Measurements from ENCODE around the gene NDUFS2.

Gene NDUFS2

GRCh38 chr1:161164901-161165610, 37.1 kb upstream of the NDUFS2 start:
- Histone ChIP-seq H3K36me3 (ENCODE audit: insufficient read depth, low read length) (peaks cover 47% of the 10 kb centered on the region; the same call in 1 of the 2 replicates), H3K9ac (ENCODE audit: low read length) (peak overlapping the region; percentile 63), H2AFZ (ENCODE audit: low read length) (no peak overlapping the region), H3K27me3 (ENCODE audit: insufficient read depth, low read length) (no peaks in the 10 kb centered on the region), H3K4me3 (ENCODE audit: low read depth, low read length, poor library complexity, severe bottlenecking) (peak overlapping the region; percentile 79), H3K79me2 (ENCODE audit: insufficient read depth, low read length) (no peaks in the 10 kb centered on the region), H3K9me2 (ENCODE audit: low read depth, low read length) (no peaks in the 10 kb centered on the region), H3K27ac (ENCODE audit: low read depth, low read length, poor library complexity, severe bottlenecking) (peak overlapping the region; percentile 69), H3K4me2 (ENCODE audit: low read length) (peak overlapping the region; percentile 91), H4K20me1 (ENCODE audit: insufficient read depth, low read length) (no peaks in the 10 kb centered on the region), H3K4me1 (ENCODE audit: insufficient read depth, low read length, severe bottlenecking) (peaks cover 36% of the 10 kb centered on the region), H3F3A (ENCODE audit: insufficient read depth, low read length) (peaks cover 5% of the 10 kb centered on the region), H3K9me3 (ENCODE audit: low read length) (no peaks in the 10 kb centered on the region)
- TF ChIP-seq EZH2 (IDR thresholded peaks at IDR 0.05; ENCODE audit: borderline replicate concordance, low read length) (no peak), CTCF (IDR thresholded peaks at IDR 0.05; ENCODE audit: low read length) (no peak)

- Histone ChIP-seq H3K4me2 (ENCODE audit: low read length) (peak within 1 kb of the TSS; percentile 91), H4K20me1 (ENCODE audit: insufficient read depth, low read length) (no peaks in the 10 kb centered on the region), H3K79me2 (ENCODE audit: insufficient read depth, low read length) (no peaks in the 10 kb centered on the region), H3K4me1 (ENCODE audit: insufficient read depth, low read length, severe bottlenecking) (peaks cover 27% of the 10 kb centered on the region), H3K9ac (ENCODE audit: low read length) (peak within 1 kb of the TSS; percentile 83), H3F3A (ENCODE audit: insufficient read depth, low read length) (peaks cover 5% of the 10 kb centered on the region), H3K9me3 (ENCODE audit: low read length) (no peaks in the 10 kb centered on the region), H2AFZ (ENCODE audit: low read length) (no peak within 1 kb of the TSS), H3K36me3 (ENCODE audit: insufficient read depth, low read length) (peaks cover 50% of the 10 kb centered on the region), H3K9me2 (ENCODE audit: low read depth, low read length) (no peaks in the 10 kb centered on the region), H3K27me3 (ENCODE audit: insufficient read depth, low read length) (no peaks in the 10 kb centered on the region), H3K27ac (ENCODE audit: low read depth, low read length, poor library complexity, severe bottlenecking) (peak within 1 kb of the TSS; percentile 69), H3K4me3 (ENCODE audit: low read depth, low read length, poor library complexity, severe bottlenecking) (peak within 1 kb of the TSS; percentile 79)
- TF ChIP-seq CTCF (IDR thresholded peaks at IDR 0.05; ENCODE audit: low read length): peak; percentile 91
- no peak for TF ChIP-seq EZH2 (IDR thresholded peaks at IDR 0.05; ENCODE audit: borderline replicate concordance, low read length)
Observed at GRCh38 chr1:161165742-161166668, 36.2 kb upstream of the NDUFS2 start, which contains the start of gene PPOX. PPOX (plus strand) TSS chr1:161166426; CDS start chr1:161166848, 422 bp downstream.

GRCh38 chr1:161166669-161167548, 35.3 kb upstream of the NDUFS2 start:
- peak overlapping the region; percentile 91 for H3K4me2 ChIP-seq (ENCODE audit: low read length)
- peak overlapping the region; percentile 28 for H3K27ac ChIP-seq (ENCODE audit: low read depth, low read length, poor library complexity, severe bottlenecking)
- H3K79me2 ChIP-seq (ENCODE audit: insufficient read depth, low read length): no peaks in the 10 kb centered on the region
- H4K20me1 ChIP-seq (ENCODE audit: insufficient read depth, low read length): no peaks in the 10 kb centered on the region
- H3K9me3 ChIP-seq (ENCODE audit: low read length): no peaks in the 10 kb centered on the region
- H3K36me3 ChIP-seq (ENCODE audit: insufficient read depth, low read length): peaks cover 57% of the 10 kb centered on the region
- 0 out of 2 replicates have a peak, but pooled peaks have one; percentile 6 for TF ChIP-seq CTCF (IDR thresholded peaks at IDR 0.05; ENCODE audit: low read length)
- no peak for TF ChIP-seq EZH2 (IDR thresholded peaks at IDR 0.05; ENCODE audit: borderline replicate concordance, low read length)
- peaks cover 21% of the 10 kb centered on the region for H3K4me1 ChIP-seq (ENCODE audit: insufficient read depth, low read length, severe bottlenecking)
- no peak overlapping the region for H2AFZ ChIP-seq (ENCODE audit: low read length)
- no peaks in the 10 kb centered on the region for H3K27me3 ChIP-seq (ENCODE audit: insufficient read depth, low read length)
- peak overlapping the region; percentile 83 for H3K9ac ChIP-seq (ENCODE audit: low read length)
- H3K9me2 ChIP-seq (ENCODE audit: low read depth, low read length): no peaks in the 10 kb centered on the region
- peaks cover 5% of the 10 kb centered on the region for H3F3A ChIP-seq (ENCODE audit: insufficient read depth, low read length)
- peak overlapping the region; percentile 79 for H3K4me3 ChIP-seq (ENCODE audit: low read depth, low read length, poor library complexity, severe bottlenecking)
